GM19395 (cell line): ENCODE measurements around the gene CCDC86.
A peak's percentile ranks its signal among the peaks of the same experiment; 100 is the strongest.
"Not testable (repeated sequence)": the region's sequence is repeated elsewhere in the genome, so short reads cannot be mapped to it uniquely, and the experiment has no call there.

ENCODE experiments used
- ATAC-seq: cut with Tn5 transposase; IDR thresholded peaks from one replicate; pipeline ENCODE4 v1.9.1; 2021; ENCODE audit warnings: mild to moderate bottlenecking, moderate library complexity; ENCODE audit not compliant: unreplicated experiment

CCDC86 gene, protein sequence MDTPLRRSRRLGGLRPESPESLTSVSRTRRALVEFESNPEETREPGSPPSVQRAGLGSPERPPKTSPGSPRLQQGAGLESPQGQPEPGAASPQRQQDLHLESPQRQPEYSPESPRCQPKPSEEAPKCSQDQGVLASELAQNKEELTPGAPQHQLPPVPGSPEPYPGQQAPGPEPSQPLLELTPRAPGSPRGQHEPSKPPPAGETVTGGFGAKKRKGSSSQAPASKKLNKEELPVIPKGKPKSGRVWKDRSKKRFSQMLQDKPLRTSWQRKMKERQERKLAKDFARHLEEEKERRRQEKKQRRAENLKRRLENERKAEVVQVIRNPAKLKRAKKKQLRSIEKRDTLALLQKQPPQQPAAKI

DNA sequence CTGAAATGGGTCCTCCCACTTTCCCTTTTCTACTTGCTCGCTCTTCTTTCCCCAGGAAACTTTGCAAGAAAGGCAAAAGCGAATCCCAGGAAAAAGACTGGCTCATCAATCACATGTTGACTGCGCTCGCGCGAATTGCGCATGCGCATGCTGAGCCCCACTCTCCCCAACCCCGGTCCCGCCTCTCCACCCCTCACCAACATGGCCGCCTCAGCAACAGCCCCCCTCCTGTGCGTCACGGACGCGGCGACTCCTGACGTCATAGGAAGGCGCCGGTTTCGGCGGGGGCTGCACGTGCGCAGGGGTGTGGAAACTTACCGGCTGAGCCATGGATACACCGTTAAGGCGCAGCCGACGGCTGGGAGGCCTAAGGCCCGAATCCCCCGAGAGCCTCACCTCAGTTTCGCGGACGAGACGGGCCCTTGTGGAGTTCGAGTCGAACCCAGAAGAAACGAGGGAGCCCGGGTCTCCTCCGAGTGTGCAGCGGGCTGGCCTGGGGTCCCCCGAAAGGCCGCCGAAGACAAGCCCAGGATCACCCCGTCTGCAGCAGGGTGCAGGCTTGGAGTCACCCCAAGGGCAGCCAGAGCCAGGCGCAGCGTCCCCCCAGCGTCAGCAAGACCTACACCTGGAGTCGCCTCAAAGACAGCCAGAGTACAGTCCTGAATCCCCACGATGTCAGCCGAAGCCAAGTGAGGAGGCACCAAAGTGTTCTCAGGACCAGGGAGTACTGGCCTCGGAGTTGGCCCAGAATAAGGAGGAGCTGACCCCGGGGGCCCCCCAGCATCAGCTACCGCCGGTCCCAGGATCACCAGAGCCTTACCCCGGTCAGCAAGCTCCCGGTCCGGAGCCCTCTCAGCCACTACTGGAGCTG is at the start of gene CCDC86:
TSS of gene CCDC86 (plus strand) at position 317 of the 871 bp plus-strand sequence. CDS start at position 329, 12 bp downstream.
- peak; percentile 70 for ATAC-seq

DNA sequence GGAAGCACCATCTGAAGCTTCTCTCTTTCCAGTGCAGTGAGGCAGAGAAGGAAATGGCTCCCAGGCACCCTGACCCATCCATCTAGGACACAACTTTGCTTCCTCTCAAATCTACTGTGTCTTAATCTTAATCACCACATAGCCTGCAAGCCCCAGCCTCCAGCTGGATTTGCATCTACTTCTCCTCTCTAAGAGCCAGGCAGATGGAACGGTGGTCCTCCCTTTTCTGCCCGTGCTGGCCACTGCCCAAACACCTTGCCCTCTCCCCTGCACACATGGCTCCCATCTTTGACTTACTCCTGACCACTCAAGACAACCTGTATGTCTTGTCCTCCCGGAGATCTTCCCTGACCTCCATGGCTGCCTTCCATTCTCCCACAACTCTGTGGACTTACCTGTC is 49.4 kb upstream of the CCDC86 start:
- no peak for ATAC-seq

DNA sequence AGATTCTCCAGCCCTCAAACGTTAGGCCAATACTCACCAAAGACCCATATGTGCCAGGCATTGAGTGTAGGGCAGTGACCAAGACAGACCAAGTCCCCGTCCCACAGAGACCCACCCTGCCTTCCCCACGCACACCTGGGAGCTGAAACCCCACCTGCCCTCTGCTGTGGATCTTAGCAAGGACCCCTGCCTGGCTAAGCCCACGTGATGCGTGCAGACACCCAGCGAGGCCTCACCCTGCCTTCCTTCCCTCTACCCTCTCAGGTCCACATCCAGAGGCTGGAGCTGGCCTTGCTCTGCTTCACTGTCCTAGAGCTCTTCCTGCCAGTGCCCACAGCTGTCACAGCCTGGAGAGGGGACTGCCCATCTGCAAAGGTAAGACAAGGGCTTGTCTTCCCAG is 46.6 kb upstream of the CCDC86 start:
- no peak for ATAC-seq

DNA sequence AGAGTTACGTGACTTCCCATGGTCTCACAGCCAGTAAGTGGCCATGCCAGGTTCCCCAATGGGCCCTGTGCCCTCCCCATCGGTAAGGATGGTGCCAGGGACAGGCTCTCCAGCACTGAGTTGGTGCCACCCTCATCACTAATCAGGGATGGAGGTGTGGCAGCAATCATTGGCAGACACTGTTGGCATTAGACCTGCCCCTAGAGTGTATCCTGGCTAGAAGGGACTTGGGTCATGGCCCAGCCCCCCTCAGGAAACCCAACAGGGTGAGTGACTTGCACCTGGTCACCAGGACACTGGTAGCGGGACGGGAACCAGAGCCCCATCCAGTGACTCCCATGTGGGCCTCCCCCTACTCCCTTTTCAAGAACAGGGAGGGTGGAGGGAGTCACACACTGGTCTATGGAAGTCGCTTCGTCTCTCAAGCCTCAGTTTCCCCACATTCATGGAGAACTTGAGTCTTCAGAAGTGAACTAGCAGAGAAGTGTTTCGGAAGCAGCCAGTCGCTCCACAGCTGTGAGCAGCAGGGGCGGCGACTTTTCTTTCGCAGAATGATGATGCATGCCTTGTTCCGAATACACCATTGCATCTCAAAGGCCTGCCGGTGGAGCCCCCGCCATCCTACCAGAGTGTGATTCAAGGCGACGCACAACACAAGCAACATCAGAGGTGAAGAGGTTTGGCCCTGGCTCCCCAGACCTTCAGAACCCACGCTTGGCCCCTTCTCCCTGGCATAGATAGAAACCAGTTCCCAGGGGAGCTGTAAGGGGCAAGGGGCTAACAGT is 43.9 kb upstream of the CCDC86 start:
- no peak for ATAC-seq

DNA sequence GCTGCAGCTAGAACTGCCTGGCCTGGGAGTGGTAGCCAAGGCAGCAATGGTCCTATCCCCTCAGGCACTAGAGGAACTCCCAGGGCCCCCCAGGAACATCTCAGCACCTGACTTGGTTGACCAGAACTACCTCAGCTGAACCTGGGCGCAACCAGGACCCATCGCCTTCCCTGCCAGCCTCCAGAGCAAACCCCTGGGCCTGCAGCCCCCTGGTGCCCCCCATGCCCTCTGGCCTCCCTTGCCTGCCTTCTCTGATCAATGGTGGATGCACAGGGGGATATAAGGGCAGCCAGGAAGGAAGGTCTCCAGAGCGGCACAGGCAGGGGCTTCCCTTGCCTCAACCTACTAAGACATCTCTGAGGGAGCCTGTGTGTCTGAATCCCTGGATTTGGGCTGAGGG is 43.3 kb upstream of the CCDC86 start:
- ATAC-seq = no peak

DNA sequence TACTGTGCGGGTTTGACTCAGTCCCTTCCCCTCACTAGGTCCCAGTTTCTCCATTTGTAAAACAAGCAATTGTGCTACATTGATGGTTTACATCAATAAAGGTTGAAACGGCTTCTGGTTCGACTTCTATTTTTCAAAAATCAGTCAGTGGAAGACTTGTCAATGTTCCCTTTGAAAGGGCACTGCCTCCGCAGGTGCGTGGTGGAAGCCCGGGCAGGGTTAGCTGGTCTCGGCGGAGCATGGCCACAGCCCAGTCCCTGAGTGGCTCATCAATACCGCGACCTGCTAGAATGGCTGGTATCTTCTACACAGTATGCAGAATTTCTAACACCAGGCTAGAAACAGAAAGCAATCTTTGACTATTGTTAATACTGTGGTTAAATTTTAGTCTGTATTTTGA is 40.7 kb upstream of the CCDC86 start:
- ATAC-seq = no peak

DNA sequence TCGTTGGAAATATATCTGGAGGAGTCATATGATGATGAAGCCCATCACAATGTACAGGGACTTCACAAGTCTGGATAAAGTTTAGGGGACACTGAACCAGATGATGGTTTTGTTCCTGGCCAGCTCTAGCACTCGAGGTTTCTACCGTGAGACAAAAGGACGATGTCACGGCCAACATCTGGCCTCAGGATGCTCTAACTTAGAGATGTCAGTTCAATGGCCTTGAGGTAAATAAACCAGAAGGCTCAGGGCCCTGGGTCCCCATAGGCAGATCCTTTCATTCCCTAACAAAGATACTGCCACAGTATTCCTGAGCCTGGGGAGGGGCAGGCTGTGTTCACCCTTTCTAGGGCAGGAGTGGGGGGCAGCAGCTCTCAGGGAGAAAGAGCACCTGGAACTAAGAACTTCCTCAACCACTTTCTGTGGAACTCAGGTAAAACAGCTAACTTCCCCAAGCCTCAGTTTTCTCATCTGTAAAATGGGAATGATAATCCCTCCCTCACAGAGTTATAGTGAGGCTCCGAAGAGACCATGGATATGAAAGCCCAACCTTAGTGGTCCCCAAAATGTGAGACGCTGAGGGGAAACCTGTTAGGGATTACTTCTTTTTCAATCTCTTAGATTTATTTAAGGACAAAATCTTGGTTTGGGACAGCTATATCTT is 38.5 kb upstream of the CCDC86 start:
- ATAC-seq = no peak

DNA sequence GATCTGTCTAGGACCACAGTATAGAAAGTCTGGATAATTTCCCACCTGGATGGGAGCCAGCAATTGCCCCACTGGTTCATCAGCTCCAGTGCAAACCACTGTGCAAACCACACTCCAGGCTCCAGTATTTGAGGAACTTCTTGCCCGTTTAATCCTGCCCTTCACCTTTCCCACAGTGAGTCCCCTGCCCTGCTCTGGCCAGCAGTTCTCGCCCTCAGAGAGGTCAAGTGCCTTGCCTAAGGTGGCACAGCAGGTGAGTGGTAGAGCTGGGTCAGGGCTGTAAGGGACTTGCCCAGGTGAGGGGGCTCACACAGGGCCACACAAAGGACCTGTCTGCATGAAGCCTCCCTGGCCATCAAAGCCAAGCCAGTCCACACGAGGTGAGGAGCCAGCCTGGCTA is 32.7 kb upstream of the CCDC86 start:
- no peak for ATAC-seq

DNA sequence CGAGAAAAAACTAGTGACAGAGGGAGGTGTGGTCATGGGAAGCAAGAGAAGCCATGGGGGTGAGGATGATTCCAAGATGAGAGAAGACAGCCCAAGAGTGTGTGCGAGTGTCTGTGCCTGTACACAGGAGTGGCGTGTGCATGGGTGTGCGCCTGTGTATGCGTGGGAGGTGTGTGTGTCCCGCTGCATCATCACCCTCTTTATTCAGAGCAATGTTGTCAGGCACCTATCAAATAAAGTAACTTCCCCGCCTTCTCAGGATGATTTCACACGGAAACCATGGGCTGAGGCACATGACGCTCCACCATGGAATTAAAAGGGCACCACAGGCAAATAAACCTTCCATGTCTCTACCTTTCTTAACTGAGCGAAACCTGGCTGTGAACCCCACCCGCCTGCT is 32.2 kb upstream of the CCDC86 start:
- no peak for ATAC-seq

DNA sequence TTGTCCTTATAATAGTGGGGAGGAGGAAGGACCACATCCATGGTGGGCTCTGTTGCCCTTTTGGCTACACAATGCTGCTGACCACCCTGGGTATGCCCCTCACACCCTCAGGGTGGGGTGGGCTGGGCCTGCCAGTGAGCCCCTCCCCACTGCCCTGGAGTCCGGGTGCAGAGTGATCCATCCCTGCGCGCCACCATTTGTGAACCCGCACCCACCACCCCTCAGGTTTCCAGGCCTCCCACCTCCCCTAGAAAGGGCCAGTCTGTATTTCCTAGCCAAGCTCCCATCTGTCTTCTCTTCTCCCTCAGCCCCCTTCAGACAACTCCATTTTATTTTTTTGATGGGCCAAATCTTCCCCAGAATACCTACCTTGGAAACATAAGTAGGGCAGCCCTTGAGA is 31.8 kb upstream of the CCDC86 start:
- no peak for ATAC-seq

DNA sequence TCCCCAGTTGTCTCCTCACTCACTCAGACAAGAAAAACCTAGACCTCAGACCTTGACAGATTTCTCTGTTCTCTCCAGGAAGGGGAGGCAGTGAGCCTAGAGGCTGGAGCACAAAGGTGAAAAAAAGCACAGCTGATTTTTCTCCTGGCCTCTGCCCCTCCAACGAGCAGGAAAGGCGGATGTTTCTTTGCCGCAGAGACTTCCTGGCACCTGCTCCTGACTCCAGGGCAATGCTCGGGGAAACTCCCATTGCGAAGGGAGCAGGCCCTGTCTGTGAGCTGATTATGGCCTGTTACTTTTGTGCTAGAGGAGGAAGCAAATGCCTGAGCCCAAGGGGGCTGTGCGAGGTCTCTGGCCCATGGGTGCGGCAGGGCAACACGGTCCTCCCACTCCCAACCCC is 31.3 kb upstream of the CCDC86 start:
- ATAC-seq = no peak

DNA sequence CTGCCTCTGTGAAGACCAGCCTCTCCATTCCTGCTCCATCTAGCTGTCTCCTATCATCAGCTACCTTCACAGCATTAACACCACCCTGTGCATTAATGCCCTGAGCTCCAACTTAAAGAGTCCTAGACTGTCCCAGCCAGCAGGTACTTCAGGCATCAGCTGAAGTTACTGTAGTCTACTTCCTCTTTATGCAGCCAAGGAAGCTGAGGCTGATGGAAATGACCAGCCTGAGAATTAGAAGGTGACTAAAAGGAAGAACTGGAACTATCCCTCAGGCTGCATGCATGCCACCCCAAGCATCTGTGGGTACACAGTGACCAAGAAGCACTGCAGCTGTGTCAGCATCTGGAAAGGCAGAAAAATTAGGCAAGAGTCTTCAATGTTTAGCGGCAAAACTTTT is 28.6 kb upstream of the CCDC86 start:
- ATAC-seq = no peak

DNA sequence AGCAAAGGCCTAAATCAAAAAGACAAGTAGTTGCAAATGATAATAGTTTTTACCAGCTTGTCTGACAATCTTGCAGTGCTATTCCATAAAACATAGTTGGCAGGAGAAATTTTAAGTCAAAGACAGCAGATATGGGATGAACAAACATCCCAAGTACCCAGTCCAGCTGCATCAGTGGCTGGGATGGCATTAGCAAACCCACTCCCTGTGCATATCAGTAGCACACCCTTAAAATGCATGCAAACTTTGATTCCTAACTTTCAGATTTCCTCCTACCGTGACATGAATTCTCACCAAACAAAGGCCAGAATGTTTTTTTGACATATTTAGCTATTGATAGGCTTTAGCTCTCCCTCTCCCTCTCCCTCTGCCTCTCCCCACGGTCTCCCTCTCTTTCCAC is 27.8 kb upstream of the CCDC86 start:
- no peak for ATAC-seq

DNA sequence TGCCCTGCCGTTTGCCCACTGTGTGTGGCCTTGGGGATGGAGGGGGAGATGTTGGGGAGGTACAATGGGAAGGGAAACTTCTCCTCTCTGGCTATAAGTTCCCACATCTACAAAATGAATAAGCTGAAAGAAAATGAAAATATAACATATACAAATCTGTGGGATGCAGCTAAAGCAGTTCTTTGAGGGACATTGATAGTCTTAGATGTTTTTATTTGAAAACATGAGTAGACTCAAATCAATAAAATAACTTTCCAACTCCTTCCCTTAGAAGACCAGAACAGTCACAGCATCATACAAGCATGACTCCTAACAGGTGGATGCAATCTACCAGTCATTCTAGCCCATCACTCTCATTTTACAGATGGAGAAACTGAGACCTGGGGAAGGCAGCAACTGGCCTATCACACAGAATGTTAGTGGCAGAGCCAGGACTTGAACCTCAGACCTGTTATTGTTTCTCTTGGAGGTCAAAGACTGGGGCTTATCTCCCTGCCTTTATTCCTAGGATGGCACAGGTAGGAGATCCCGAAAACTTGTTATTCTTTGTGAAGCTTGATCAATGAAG is 25.2 kb upstream of the CCDC86 start:
- ATAC-seq = no peak

DNA sequence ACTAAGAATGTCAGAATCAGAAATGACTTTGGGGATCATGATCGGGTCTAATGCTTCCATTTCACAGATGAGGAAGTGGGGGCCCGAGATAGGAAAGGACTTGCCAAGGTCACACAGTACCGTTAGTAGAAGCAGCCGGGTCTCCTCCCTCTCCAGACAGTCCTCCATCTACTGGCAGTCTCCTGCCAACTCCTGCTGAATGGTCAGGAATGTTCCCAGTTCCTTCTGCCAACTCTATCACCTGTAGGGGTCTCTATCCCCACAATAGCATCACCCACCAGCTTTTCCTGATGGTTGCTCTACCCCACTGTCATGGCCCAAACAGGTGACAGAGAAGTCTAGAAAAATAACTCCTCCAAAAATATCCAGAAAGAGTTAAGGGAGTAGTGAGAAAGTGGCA is 23.9 kb upstream of the CCDC86 start:
- ATAC-seq = no peak

DNA sequence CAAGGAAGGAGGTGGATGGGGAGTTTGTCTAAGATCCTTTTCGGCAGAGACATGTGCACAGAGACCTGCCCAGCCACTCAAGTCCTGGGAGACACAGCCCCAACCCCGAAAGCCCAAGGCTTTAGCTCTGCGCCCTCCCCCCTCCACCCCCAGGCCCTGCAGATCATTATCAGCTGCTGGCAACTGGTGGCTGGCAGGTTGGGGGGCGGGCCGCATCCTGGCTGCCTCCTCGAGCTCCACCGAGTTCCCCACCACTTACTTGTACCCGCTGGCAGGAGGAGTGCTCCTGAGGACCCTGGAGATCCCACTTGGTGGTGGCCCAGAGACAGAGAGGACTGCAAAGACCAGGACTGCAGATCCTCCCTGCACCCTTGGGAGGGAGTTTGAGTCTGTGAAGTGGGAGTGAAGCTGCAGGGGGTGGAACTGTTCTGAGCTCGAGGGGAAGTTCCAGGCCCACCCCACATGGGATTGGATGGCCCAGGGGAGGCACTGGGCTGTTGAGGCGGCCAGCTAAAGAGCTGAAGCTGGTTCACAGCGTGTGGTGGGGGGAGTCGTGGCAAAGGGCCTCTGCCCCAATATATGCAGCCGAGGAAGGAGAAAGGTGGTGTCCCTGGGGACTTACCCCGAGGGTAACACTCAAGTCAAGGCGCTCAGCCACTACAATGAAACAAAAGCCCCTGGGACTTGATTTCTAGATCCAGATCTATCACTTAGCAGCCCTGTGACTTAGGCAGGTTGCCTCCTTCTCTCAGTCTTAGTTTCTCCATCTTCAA is 19.9 kb upstream of the CCDC86 start:
- no peak for ATAC-seq

DNA sequence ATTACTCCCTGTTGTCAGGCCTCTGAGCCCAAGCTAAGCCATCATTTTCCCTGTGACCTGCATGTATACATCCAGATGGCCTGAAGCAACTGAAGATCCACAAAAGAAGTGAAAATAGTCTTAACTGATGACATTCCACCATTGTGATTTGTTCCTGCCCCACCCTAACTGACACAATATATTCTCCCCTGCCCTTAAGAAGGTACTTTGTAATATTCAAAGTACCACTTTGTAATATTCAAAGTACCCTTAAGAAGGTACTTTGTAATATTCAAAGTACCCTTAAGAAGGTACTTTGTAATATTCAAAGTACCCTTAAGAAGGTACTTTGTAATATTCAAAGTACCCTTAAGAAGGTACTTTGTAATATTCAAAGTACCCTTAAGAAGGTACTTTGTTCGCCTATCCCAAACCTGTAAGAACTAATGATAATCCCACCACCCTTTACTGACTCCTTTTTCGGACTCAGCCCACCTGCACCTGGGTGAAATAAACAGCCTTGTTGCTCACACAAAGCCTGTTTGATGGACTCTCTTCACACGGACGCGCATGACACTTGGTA is 18.1 kb upstream of the CCDC86 start:
- ATAC-seq = not testable (repeated sequence)

DNA sequence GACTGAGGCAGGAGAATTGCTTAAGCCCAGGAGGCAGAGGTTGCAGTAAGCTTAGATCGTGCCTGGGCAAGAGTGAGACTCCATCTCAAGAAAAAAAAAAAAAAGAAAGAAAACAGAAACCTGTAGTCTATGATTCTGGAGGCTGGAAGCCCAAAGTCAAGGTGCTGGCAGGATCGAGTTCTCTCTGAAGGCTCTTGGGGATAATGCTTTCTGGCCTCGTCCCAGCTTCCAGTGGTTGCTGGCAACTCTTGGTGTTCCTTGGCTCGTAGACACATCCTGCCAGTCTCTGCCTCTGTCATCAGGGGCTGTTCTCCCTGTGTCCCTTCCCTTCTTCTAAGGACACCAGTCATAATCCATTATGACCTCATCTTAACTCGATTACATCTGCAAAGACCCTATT is 16.8 kb upstream of the CCDC86 start:
- ATAC-seq = no peak

DNA sequence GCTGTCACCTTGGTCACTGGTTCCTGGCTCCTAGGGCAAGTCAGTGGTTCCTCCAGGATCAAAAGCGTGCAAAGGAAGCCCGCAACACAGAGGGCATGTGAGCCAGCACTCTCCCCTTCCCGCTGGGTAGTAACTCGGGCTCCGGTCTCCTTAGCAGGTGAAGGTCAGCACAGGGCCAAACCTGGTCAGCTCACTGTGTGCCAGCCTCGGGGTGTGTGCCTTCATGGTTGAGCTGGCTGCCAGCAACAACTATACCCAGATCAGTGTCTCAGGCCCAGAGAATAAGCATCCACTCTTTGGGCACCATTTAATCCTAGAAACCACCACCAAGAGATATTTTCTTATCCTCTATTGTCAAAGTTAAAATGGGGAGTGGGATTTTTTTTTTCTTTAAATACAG is 16.1 kb upstream of the CCDC86 start:
- no peak for ATAC-seq
